Measurements from ENCODE around the gene TAF10.

The TAF10 gene

DNA sequence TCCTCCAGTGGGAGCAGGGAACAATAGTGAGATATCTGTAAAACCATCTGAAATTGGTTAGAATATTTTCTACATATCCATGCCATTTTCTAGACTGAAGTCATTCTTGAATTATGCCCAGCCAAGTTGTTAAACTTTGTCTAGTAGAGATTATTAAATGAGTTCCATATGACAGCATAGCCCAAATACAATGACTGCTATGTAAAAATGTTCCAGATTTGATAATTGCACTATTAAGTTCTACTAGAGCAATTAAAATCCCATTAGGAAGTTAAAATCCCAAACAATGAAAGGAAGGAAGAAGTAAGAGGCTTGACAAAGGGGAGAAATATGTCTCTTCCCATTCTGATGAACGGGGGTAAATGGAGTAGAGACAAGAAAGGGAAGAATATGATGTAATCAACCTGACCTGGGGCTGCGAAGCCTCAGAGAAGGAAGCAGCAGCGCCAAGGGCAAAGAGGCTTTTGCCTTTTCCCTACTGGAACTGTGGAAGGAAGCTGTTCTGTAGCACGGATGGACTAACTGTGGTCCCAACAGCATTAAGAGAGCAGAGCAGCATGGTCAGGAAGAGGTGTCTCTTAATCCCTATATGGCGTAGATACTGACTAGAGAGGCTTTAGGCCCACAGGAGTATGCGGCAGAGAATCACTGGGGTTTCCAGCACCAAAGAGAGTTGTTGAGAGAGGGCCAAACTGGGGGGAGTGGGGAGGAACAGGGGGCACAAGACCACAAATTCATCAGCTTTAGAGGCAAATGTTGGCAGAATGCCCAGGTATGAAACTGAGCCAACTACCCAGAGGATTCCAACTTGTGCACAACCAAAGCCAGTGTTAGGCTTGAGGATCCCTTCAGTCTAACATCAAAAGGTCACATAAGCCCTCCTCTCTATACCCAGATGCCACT lies 35.3 kb downstream of the TAF10 start:
- DNase-seq, result no peak

DNA sequence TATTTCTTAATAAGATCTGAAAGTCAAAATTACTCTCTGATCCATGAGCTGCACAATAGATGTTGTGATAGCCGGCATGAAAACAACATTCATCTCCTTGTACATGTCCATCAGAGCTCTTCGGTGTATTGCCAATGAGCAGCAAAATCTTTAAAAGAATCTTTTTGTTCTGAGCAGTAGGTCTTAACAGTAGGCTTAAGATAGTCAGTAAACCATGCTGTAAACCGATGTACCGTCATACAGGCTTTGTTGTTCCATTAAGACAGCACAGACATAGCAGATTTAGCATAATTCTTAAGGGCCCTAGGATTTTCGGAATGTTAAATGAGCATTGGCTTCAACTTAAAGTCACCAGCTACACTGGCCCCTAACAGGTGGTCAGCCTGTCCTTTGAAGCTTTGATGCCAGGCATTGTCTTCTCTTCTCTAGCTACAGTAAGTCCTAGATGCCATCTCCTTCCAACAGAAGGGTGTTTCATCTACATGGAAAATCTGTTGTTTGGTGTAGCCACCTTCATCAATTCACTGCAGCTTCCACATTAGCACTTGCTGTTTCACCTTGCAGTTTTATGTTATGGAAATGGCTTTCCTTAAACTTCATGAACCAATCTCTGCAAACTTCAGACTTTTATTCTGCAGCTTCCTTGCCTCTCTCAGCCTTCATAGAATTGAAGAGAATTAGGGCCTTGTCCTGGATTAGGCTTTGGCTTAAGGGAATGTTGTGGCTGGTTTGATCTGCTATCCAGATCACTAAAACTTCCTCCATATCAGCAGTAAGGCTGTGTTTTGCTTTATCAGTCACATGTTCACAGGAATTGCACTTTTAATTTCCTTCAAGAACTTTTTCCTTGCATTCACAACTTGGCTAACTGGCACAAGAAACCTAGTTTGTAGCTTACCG lies 37.0 kb downstream of the TAF10 start:
- DNase-seq, result no peak

DNA sequence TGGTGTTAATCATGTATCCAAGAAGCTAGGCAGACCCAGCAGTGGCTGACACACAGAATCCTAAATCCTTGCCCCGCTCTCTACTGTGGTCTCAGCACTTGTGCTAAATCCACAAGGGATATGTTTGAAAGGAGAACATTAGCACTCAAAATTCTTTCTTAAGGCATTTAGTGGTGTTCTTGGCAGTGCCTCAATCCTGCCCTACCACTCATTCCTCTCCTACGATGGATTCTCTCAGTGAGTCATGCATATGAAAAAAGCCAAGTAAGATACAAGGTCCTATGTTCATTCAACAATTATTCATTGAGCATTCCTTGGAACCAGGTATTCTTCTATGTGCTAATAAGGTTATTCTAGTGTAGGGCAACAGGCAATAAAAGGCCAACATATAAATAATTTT lies 39.8 kb downstream of the TAF10 start:
- DNase-seq, result no peak

DNA sequence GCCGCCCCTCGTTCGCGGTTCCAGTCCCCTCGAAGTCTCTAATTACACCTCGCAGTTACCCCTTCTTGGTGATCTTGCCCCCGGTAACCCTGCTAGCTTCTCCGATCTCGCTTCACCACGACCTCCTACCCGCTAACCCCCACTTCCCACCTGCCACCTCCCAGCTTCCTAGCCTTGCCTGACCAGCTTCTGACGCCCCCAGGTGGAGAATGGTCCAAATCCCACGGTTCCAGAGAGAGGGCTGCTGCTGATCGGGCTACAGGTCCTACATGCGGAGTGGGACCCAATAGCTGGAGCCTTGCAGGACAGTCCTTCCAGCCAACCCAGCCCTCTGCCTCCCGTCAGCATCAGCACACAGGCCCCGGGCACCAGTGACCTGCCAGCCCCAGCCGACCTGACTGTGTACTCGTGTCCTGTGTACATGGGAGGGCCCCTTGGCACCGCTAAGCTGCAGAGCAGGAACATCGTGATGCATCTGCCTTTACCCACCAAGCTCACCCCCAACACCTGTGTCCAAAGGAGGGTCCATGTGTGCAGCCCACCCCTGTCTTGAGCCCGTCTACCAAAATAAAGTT lies 40.5 kb downstream of the TAF10 start:
- no peak for DNase-seq

DNA sequence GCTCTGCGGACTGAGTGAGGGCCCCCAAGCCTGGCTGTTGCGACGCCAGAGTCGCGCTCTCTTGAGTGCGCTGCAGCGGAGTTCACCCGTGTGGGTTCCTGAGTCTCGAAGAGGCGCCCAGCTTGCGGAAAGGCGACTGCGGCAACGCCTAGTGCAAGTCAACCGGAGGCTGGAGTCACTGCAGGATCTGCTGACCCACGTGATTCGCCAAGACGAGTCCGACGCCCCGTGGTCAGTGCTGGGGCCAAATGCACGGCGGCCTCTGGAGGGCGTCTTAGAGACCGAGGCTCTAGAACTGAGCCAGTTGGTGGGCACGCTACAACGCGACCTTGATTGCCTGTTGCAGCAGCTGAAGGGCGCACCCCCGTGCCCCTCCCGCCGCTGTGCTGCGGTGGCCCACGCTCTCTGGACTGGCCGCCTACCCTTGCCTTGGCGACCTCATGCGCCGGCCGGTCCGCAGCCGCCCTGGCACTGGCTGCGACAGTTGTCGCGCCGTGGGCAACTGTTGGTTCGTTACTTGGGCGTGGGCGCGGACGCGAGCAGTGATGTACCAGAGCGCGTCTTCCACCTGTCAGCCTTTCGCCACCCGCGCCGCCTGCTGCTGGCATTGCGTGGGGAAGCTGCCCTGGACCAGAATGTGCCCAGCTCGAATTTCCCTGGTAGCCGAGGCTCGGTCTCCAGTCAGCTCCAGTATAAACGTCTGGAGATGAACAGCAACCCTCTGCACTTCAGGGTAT lies 41.2 kb downstream of the TAF10 start:
- DNase-seq, result no peak

DNA sequence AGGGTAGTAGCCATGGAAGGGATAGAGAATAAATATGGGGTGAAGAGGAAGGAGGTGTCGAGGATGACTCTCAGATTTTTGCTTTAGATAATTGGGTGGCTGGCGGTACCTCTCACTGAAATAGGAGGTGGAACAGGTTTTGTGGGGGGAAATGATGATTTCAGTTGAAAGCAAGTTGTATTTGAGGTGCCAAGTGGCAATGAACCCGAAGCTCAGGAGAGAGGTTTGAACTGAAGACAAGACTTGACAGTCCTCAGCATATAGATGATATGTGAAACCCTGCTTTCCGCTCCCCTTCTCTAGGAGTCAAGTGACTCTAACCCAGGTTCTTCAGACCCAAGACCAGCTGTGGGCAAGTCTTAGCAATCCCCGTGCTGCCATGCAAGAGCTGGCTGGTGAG lies 42.3 kb downstream of the TAF10 start:
- DNase-seq, result no peak

DNA sequence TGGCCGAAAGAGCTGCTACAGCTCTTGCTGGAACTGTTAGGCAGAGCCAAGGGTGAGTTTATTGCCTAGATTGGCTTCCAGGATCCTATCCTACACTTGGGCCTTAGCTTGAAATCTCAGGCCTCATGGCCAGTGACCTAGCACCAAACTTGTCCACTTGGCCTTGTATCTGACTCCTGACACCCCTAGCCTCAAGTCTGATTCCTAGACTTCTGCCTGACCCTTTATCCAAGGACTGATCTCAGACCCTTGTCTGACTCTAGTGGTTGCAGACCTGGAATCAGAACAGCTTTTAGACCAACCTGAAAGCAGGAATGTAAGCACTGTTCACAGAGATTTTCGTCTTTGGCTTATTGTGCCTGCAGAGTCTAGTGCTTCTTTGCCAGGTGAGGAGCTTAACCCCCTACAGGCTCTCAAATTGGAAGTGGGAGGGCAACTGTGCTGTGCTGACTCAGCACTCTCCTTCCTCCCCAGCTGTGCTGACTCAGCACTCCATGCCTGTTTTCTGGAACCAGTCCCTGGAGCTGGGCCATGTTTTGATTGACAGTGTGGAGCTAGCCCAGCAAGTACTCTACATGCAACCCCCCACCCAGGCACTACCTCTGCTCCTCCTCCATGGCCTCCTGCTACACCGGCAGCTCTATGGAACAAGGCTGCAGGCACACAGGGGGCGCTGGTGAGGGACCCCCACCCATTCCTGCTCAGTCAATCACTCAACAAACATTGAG lies 43.7 kb downstream of the TAF10 start:
- DNase-seq, result no peak

DNA sequence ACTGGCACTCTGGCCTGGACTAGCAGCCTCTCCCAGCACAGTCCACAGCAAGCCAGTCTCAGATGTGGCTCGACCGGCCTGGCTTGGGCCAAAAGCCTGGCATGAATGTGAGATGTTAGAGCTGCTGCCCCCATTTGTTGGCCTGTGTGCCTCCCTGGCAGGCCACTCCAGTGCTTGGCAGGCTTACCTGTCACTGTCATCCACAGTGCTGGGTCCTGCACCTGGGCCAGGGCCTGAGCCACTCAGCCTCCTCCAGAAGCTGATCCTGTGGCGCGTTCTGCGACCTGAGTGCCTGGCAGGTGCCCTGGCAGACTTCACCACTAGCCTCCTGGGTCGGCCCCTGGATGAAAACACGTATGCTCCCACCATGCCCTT lies 44.7 kb downstream of the TAF10 start:
- DNase-seq, result no peak

DNA sequence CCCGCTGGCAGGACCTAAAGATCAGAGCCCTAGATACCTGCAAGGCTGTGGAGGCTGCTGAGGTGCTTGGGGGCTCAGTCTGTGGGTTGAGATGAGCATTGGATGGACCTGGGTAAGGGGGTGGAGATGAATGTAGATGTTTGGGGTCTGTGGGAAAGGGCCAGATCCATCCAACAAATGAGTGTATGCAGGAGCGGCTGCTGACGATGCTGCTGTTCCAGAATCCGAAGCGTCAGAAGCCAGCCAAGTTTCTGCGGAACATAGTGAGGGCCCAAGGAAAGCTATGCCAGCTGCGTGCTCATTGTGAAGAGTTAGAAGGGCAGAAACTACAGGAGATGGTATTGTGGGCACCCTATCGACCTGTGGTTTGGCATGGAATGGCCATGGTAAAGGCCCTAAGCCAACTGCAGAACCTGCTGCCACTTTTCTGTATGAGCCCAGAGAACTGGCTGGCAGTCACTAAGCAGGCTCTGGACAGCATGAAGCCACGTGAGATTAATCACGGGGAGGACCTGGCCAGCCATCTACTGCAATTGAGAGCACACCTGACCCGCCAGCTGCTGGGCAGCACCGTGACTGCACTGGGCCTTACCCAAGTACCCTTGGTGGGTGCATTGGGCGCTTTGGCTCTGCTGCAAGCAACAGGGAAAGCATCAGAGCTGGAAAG lies 45.2 kb downstream of the TAF10 start:
- DNase-seq, result no peak

DNA sequence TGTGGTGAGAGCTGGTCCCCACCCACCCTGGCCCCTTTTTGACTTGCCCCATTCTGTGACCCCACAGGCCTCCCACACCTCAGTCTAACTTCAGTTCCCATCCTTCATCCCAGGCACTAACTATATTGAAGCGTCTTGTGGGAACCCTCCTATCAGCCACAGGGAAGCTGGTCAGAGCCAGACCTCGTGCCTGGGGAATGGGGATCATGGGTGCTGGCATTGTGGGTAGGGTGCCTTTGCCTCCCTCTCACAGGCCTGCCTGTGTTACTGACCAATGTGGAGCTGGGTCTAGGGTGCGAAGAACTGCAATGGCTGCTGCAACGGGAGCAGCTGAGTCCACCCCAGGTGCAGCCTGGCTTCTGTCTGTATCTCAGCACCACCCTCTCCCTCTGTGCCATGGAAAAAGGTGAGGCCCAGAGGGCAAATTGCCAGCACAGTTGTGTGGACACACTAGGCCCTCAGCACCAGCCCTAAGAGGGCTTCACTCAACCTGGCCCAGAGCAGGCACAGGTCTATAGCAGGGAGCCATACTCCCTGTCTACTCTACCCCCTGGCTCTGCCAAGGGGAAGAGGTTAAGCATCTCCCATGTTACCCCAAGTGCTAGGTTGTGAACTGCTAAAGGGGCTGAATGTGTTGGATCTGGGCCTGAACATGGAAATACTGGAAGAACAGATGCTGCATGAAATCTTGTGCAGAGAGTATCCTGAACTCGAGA lies 45.9 kb downstream of the TAF10 start:
- DNase-seq, result no peak

DNA sequence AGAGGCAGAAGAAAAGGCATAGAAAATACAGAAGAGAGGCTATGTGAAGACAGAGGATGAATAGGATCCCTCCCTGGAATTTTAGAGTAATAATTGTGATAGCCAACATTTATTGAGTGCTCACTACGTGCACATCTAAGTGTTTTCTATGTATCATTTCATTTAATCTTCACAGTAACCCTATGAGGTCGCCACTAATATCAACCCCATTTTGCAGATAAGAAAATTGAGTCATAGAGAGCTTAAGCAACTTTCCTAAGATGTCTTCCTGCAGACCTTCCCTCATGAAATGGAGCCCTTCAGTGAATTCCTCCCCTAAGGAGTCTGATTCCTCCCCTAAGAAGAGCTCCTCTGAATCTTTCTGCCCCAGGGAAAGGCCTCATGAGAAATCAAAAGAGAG lies 46.7 kb downstream of the TAF10 start:
- DNase-seq, result no peak

DNA sequence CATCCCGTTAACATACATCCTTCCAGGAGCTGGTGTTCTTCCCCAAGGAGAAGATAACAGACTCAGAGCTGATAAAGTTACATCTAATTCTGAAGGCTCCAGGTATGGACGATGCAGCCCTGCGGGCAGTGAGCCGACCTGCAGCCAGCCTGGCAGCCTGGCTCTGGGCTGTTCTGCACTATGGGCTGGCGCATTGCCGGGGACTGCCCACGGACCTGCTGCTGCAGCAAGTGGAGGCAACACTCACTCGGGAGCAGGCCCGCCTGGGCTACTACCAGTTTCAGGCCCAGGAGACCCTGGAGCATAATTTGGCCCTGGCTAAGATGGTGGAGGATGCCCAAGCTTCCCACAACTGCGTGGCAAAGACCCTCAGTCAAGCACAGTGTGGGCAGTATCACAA lies 48.3 kb downstream of the TAF10 start:
- DNase-seq, result no peak

DNA sequence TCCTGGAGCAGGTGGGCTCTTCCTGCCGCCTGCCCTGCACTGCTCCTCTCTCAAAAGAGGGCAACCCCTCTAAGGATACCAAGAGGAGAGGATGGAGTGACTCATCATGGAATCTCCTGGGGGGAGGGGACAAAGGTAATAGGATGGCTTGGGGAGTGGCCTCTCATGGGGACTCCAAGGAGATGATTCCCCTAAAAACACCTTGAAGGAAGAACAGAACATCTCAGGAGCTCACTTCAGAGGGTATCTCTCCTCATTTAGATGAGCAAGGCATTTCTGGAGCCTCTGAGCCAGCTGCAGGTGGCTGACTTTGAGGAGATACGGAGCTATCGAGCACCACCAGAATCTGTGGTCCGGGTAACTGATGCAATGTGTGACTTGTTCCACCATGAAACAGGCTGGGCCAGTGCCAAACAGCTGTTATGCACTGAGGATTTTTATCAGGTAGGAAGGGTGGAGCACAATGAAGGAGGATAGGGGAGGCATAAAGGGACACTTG lies 48.8 kb downstream of the TAF10 start:
- DNase-seq, result no peak

DNA sequence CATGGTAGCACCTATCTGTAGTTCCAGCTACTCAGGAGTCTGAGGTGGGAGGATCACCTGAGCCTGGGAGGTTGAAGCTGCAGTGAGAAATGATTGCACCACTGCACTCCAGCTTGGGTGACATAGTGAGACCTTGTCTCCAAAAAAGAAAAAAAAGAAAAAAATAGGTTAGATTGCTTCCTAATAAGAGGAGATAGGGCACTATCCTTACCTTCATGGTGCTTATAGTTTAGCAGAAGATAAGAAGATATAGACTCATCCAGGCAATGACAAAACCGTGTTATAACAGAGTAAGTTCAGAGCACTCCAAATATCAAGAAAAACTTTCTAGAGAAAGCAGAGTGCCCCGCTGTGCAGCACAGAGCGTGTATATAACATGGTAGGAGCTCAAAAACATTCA lies 50.7 kb downstream of the TAF10 start:
- no peak for DNase-seq

Measured in stimulated activated CD4-positive, alpha-beta T cell treated with anti-CD3 and anti-CD28 coated beads, Interleukin-2, amount 100 ng/mL, for 48 hours (primary cell).